ENCODE data around the gene PLEKHA7.
"Not testable (repeated sequence)": the region's sequence is repeated elsewhere in the genome, so short reads cannot be mapped to it uniquely, and the experiment has no call there.

PLEKHA7 gene

DNA sequence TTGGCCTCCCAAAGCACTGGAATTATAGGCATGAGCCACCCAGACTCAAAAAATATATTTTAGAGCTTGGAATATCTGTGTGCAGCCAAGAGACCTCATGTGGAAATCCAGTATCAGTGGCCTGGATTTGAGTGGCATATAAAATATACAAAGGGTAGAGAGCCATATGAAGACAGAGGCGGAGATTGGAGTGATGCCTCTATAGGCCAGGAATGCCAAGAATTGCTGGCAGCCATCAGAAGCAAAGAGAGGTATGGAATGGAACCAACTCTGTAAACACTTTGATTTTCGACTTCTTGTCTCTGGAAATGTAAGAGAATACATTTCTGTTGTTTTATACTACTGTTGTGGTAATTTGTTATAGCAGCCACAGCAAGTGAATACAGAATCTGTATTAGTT, 123.0 kb downstream of the PLEKHA7 start:
- Histone ChIP-seq H3K27me3 (replicated peaks; ENCODE audit: control insufficient read depth, insufficient read depth, low read length) (no peaks in the 10 kb centered on the region), H3K36me3 (ENCODE audit: control insufficient read depth, insufficient read depth, low read length) (no peaks in the 10 kb centered on the region), H3K4me3 (replicated peaks; ENCODE audit: low read depth, low read length) (no peak overlapping the region)
- DNase-seq (ENCODE audit: extremely low read depth, insufficient read length) = no peak
- no peak for TF ChIP-seq CTCF (IDR thresholded peaks at IDR 0.05; ENCODE audit: insufficient read depth, low read length, poor library complexity, severe bottlenecking)

GRCh38 chr11:16890442-16890841, 123.8 kb downstream of the PLEKHA7 start:
- H3K36me3 ChIP-seq (ENCODE audit: control insufficient read depth, insufficient read depth, low read length) = no peaks in the 10 kb centered on the region
- no peaks in the 10 kb centered on the region for H3K27me3 ChIP-seq (replicated peaks; ENCODE audit: control insufficient read depth, insufficient read depth, low read length)
- H3K4me3 ChIP-seq (replicated peaks; ENCODE audit: low read depth, low read length) = no peak overlapping the region
- DNase-seq (ENCODE audit: extremely low read depth, insufficient read length) = no peak
- TF ChIP-seq CTCF (IDR thresholded peaks at IDR 0.05; ENCODE audit: insufficient read depth, low read length, poor library complexity, severe bottlenecking) = no peak

GRCh38 chr11:16889905-16890304, 124.3 kb downstream of the PLEKHA7 start:
- TF ChIP-seq CTCF (IDR thresholded peaks at IDR 0.05; ENCODE audit: insufficient read depth, low read length, poor library complexity, severe bottlenecking) = no peak
- H3K36me3 ChIP-seq (ENCODE audit: control insufficient read depth, insufficient read depth, low read length) = no peaks in the 10 kb centered on the region
- no peaks in the 10 kb centered on the region for H3K27me3 ChIP-seq (replicated peaks; ENCODE audit: control insufficient read depth, insufficient read depth, low read length)
- no peak for DNase-seq (ENCODE audit: extremely low read depth, insufficient read length)
- no peak overlapping the region for H3K4me3 ChIP-seq (replicated peaks; ENCODE audit: low read depth, low read length)

GRCh38 chr11:16889010-16889409, 125.2 kb downstream of the PLEKHA7 start:
- DNase-seq (ENCODE audit: extremely low read depth, insufficient read length); H3K4me3 ChIP-seq (replicated peaks; ENCODE audit: low read depth, low read length); H3K27me3 ChIP-seq (replicated peaks; ENCODE audit: control insufficient read depth, insufficient read depth, low read length); H3K36me3 ChIP-seq (ENCODE audit: control insufficient read depth, insufficient read depth, low read length): not testable (repeated sequence)

DNA sequence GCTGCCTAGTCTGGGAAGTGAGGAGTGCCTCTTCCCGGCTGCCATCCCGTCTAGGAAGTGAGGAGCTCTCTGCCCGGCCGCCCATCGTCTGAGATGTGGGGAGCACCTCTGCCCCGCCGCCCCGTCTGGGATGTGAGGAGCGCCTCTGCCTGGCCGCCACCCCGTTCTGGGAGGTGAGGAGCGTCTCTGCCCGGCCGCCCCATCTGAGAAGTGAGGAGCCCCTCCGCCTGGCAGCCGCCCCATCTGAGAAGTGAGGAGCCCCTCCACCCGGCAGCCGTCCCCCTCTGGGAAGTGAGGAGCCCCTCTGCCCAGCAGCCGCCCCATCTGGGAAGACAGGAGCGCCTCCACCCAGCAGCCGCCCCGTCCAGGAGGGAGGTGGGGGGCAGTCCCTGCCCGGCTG, 126.3 kb downstream of the PLEKHA7 start:
- H3K4me3 ChIP-seq (replicated peaks; ENCODE audit: low read depth, low read length); H3K27me3 ChIP-seq (replicated peaks; ENCODE audit: control insufficient read depth, insufficient read depth, low read length); DNase-seq (ENCODE audit: extremely low read depth, insufficient read length); H3K36me3 ChIP-seq (ENCODE audit: control insufficient read depth, insufficient read depth, low read length): not testable (repeated sequence)

- TF ChIP-seq CTCF (IDR thresholded peaks at IDR 0.05; ENCODE audit: insufficient read depth, low read length, poor library complexity, severe bottlenecking) = no peak
- DNase-seq (ENCODE audit: extremely low read depth, insufficient read length) = no peak
- no peaks in the 10 kb centered on the region for H3K27me3 ChIP-seq (replicated peaks; ENCODE audit: control insufficient read depth, insufficient read depth, low read length)
- H3K36me3 ChIP-seq (ENCODE audit: control insufficient read depth, insufficient read depth, low read length) = no peaks in the 10 kb centered on the region
- H3K4me3 ChIP-seq (replicated peaks; ENCODE audit: low read depth, low read length) = no peak overlapping the region
These were observed 131.0 kb downstream of the PLEKHA7 start for GRCh38 chr11:16883174-16883573.

GRCh38 chr11:16881766-16882165, 132.4 kb downstream of the PLEKHA7 start:
- H3K27me3 ChIP-seq (replicated peaks; ENCODE audit: control insufficient read depth, insufficient read depth, low read length) = no peaks in the 10 kb centered on the region
- DNase-seq (ENCODE audit: extremely low read depth, insufficient read length) = no peak
- no peaks in the 10 kb centered on the region for H3K36me3 ChIP-seq (ENCODE audit: control insufficient read depth, insufficient read depth, low read length)
- no peak overlapping the region for H3K4me3 ChIP-seq (replicated peaks; ENCODE audit: low read depth, low read length)
- TF ChIP-seq CTCF (IDR thresholded peaks at IDR 0.05; ENCODE audit: insufficient read depth, low read length, poor library complexity, severe bottlenecking) = no peak

Measured in GM06990 (cell line).